NCI-H2171 (cell line): ENCODE results near the gene SGK1.

ENCODE experiments used
- DNase-seq: peaks from one replicate; lab custom pipeline; 2025; lab: John Stamatoyannopoulos, UW

SGK1 gene

GRCh38 chr6:134171517-134171916 lies 146.4 kb downstream of the SGK1 start:
- DNase-seq = no peak

- no peak for DNase-seq
Observed at GRCh38 chr6:134170844-134171243, 147.1 kb downstream of the SGK1 start.

DNA sequence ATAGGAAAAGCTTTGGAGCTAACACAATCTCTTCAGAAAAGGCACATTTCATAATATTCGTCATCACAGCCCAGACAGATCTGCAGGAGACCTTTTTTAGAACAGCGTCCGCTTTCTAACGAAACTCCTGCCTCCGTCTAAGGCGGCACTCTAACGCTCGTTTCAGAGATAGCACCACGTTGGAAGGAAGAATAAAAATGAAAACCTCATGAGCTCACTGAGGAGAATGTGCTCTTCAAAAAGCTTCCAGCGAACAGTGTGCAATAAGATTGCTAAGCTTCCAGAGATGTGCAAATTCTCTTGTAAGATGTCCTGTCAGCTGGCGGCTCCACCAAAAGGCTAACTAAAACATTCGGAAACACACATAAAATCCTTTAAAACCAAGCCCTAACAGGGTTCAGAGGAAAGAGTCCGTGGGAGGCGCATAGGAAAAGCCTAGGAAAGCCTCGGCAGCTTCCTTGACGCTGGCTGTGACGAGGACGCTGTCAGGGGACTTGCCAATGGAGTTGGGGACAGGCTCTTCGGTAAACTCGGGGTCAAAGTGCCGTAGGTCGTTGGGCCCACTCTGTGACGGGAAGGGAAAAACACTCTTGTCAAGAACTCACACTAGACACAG lies 147.9 kb downstream of the SGK1 start:
- DNase-seq = no peak

DNA sequence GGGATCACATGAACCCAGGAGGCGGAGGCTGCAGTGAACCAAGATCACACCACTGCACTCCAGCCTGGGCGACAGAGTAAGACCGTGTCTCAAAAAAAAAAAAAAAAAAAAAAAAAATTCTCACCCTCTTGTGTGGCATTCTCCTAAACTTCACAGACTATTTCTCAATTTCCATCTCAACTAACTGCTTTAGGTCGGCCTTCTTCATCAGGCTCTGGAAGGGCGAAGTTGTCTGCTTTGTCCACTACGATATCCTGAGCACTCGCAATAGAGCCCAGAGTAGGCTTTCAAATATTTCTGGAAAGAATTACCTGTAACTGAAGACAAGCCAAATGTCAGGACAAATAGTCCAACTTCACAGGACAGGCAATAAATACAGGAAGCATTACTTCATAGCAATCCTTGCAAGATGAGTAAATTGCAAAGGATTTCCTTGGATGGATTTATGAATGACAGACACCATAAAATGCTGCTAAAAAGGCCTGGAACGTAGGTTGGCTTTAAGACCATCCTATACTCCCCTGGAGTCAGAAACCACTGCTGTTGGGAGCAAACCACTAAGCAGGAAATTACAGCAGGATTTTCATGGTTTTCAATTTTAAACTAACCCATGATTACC lies 149.2 kb downstream of the SGK1 start:
- no peak for DNase-seq

DNA sequence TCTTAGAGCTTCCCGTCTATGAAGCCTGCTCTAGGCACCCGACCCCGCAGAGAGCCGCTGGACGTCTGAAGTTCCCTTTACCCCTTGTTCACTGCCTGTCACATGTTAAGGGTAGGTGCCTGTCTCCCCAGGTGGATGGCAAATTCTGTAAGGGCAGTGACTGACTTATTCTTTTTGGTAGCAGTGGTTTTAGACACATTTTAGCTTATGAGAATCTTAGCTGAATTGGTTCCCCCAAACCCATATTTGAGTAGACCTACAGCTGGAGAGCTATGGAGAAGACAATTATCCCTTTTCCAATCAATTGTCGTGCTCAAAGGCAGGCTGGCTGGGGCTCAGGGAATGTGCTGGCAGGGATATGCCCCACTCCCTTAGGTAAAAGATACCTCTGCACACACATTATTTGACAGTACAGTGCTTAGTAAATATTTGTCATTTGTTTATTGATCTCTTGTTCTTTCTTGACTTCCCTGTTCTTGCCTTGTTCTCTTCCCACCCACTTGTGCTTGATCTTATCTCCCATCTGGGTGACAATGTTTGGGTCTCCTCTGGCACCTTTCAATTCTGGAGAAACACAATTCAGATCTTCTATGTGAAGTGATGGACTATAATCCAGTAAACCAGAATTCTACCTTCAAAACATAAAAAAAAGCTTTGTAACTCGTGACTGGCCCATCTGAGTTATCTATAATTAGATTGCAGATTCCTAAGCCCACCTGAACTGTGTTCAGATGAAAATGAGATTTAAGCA lies 151.2 kb downstream of the SGK1 start:
- DNase-seq = no peak

- no peak for DNase-seq
Observed at GRCh38 chr6:134165561-134166201, 152.2 kb downstream of the SGK1 start.

DNA sequence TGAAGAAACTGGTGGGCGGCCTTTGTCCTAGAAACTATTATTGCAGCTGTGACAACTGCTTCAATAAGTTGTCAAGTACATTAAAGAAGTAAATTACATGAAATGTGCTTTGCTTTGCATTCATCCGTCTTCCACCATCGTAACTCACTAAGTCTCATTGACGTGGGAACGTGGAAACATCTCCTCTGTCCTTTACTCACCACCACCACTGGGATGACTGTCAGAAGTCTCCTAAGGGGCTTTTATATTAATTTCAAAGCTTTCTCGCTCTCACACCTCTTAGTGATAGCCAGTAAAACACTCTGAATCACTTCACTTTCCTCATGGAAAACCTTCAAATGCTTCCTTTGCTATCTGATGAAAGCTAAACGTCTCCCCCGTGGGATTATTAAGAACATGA lies 153.6 kb downstream of the SGK1 start:
- no peak for DNase-seq

- no peak for DNase-seq
Observed at GRCh38 chr6:134162932-134163331, 155.0 kb downstream of the SGK1 start.

DNA sequence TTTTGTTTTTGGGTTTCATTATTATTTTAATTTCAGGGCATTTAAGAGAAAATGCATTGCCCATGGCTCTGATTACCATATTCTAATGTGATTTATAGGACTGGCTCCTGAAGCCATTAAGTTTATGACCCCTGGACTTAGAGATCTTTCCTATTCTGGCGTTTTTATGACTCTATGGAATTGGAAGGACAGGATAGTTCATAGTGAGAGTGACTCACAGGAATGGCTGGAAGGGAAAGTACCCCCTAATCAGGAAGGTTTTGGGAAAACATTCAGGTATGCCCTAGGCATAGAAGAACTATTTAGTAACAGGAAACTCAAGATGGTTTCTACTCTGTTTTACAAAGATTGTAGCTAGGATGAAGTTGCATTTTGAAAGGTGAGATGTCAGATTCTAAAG lies 156.9 kb downstream of the SGK1 start:
- no peak for DNase-seq

- DNase-seq = no peak
Observed at GRCh38 chr6:134152767-134153485, 165.0 kb downstream of the SGK1 start.

DNA sequence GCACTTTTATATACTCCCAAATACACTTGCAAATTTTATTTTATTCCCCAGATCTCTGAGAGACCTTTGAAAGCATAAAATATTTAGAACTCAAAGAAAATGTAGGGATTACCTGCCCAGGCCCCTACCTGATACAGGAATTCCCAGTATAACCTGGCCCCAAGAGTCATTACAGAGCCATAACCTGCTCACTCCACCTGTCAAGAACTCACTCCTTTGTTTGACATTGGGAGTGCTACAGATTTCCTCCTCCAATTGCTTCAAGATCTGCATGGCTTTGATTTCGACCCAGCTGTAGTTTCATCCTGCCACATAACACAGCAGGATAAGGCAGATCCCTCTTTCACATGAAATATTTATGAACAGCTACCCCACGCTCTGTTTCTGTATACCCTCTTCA lies 169.3 kb downstream of the SGK1 start:
- DNase-seq = no peak

GRCh38 chr6:134147034-134147533 lies 170.8 kb downstream of the SGK1 start:
- DNase-seq = no peak

DNA sequence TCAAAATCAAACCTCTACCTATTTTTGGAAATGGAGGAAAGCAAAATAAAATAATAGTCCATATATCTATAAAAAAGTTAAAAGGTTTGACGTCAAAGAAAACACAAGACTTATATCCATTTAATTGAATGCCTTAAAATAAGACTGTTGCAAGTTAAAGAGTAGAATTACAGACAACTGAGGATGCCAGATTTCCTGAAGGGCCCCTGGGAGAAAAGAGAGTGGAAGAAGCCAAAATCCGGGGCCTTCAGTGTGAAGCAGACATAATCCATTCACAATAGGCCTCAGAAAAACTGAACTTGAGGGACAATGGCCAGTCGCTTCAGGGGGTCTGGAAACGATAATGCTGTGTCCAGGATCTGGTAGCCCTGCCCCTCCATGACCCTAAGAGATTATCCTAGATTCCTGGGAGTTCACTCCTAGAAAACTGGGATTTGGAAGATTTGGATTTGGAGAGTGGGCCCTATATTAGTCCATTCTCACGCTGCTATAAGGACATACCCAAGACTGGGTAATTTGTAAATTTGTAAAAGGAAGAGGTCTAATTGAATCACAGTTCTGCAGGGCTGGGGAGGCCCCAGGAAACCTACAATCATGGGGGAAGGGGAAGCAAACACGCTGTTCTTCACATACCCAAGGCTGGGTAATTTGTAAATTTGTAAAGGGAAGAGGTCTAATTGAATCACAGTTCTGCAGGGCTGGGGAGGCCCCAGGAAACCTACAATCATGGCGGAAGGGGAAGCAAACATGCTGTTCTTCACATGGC lies 171.5 kb downstream of the SGK1 start:
- DNase-seq = no peak

DNA sequence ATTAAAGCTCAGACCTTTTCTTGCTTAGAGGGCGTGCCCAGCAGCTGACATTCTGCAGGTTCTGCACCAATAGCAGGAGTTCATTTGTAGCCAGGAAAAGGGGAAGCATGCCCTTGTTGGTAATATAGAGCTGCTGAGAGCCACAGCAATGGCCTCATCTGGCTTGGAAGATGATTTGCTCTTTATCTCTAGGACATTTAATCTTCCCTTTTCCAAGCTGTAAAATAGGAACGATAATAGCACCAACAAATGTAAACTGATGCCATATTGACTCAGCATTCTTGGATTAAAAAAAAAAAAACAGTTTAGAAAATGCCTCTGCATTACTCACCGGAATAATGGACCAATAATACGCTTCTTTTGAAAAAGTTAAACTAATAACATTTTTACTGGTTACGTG lies 172.1 kb downstream of the SGK1 start:
- DNase-seq = no peak

DNA sequence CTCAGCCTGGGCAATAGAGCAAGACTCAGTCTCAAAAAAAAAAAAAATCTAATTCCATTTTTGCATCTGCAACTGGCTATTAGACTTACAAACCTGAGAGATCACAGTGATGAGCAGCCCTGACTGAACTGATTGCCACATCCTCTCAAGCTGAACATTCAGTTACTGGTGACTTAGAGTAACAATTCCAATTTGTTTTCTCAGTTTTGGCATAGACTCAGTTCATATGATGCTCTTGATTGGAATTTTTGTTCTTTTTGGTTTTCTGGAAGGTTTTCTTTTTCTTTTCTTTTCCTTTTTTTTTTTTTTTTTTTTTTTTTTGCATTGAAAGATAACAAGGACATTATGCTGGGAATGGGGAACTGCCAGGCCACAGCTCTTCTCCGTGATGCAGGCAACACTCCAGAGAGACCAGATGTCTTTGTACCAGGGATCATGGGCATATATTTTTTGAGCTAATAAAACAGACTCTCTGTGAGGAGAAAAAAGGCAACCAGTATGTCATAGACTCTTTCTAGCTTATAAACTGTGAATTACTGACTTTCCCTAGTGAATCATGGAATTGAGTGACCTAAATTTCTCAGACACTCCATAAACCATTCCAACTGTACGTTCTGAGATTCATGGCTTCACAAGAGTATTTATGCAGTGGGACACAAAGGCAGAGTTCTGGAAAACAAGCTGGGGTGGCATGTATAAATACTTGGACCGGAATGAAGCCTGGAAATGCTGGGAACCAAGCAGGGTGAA lies 179.5 kb downstream of the SGK1 start:
- DNase-seq = no peak

GRCh38 chr6:134134654-134135053 lies 183.3 kb downstream of the SGK1 start:
- DNase-seq = no peak

DNA sequence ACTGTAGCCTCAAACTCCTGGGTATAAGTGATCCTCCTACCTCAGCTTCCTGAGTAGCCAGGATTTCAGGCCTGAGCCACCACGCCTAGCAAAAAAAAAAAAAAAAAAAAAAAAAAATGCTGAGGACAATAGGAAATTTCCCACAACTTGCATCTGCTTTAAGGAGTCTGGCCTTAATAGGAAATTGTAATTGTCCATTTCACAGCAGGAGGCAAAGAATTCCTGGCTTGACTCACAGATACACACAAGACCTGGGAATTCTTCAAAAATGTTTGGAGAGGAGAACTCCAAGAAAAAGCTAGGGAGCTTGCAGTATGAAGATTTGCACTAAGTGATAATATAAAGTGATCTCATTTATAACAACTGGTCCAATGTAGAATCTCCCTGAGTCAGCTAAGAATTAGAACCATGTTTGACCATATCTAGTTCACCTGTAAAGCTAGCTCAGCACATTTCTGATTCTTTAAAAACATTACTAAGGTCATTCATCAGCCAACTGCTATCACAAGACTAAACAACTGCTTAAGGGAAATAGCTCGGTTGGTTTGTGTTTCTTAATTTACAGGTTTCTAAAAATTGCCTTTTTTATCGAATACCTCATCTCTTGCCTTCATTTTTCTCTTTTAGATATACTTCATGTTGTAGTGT lies 185.3 kb downstream of the SGK1 start:
- DNase-seq = no peak

GRCh38 chr6:134131530-134132139 lies 186.3 kb downstream of the SGK1 start:
- DNase-seq = no peak

GRCh38 chr6:134128146-134128545 lies 189.8 kb downstream of the SGK1 start:
- DNase-seq = no peak
